Stomach smooth muscle (tissue), 2 donors: Measurements from ENCODE around the gene PCMT1.

Experiments used
- H3K27ac ChIP-seq: one replicate; pipeline ENCODE4 v1.7.0; 2013; ENCODE audit warnings: mild to moderate bottlenecking, low read length, inconsistent platforms
- H3K27me3 ChIP-seq, 2 donors: one replicate each; pipeline ENCODE4 v1.7.0; 2013; ENCODE audit warnings: low read length in 2 of 2; ENCODE audit not compliant: insufficient read depth in 2 of 2, control insufficient read depth in 1 of 2
- H3K36me3 ChIP-seq, 2 donors: one replicate each; pipeline ENCODE4 v1.7.0; 2013; ENCODE audit warnings: low read length in 2 of 2; ENCODE audit not compliant: control insufficient read depth in 2 of 2, insufficient read depth in 2 of 2
- H3K4me1 ChIP-seq: one replicate; pipeline ENCODE4 v1.7.0; 2013; ENCODE audit warnings: low read length; ENCODE audit not compliant: control insufficient read depth, insufficient read depth
- H3K4me3 ChIP-seq, 2 donors: one replicate each; pipeline ENCODE4 v1.7.0; 2013; ENCODE audit warnings: low read length in 2 of 2
- H3K9ac ChIP-seq, 2 donors: one replicate each; pipeline ENCODE4 v1.7.0; 2013; ENCODE audit warnings: low read length in 2 of 2, mild to moderate bottlenecking in 1 of 2
- H3K9me3 ChIP-seq, 2 donors: one replicate each; pipeline ENCODE4 v1.7.0; 2013; ENCODE audit warnings: low read length in 2 of 2; ENCODE audit not compliant: control insufficient read depth in 2 of 2
- donor health status: healthy.
- donor health status: Pancreatic carcinoma.

Gene PCMT1

GRCh38 chr6:149820506-149820905 is 71.0 kb downstream of the PCMT1 start:
- Histone ChIP-seq H3K9ac (no peak overlapping the region), H3K27me3 (no peaks in the 10 kb centered on the region), H3K4me1 (no peaks in the 10 kb centered on the region), H3K27ac (no peak overlapping the region), H3K9me3 (no peaks in the 10 kb centered on the region), H3K4me3 (no peak overlapping the region), H3K36me3 (peaks cover 6 to 13% of the 10 kb centered on the region in 2 donors)

- peaks cover 10 to 17% of the 10 kb centered on the region in 2 donors for H3K36me3 ChIP-seq
- no peak overlapping the region for H3K9ac ChIP-seq
- H3K27ac ChIP-seq: no peak overlapping the region
- H3K4me3 ChIP-seq: no peak overlapping the region
- H3K4me1 ChIP-seq: no peaks in the 10 kb centered on the region
- no peaks in the 10 kb centered on the region for H3K9me3 ChIP-seq
- no peaks in the 10 kb centered on the region for H3K27me3 ChIP-seq
Measured at GRCh38 chr6:149821492-149821891, 72.0 kb downstream of the PCMT1 start.

GRCh38 chr6:149823013-149823412 is 73.5 kb downstream of the PCMT1 start:
- H3K4me1 ChIP-seq: no peaks in the 10 kb centered on the region
- H3K36me3 ChIP-seq: peaks cover 10 to 17% of the 10 kb centered on the region in 2 donors
- no peak overlapping the region for H3K27ac ChIP-seq
- no peak overlapping the region for H3K9ac ChIP-seq
- no peaks in the 10 kb centered on the region for H3K27me3 ChIP-seq
- no peak overlapping the region for H3K4me3 ChIP-seq
- no peaks in the 10 kb centered on the region for H3K9me3 ChIP-seq

- Histone ChIP-seq H3K4me1 (no peaks in the 10 kb centered on the region), H3K4me3 (no peak overlapping the region), H3K27ac (no peak overlapping the region), H3K9me3 (no peaks in the 10 kb centered on the region), H3K27me3 (no peaks in the 10 kb centered on the region), H3K36me3 (peaks cover 10 to 17% of the 10 kb centered on the region in 2 donors), H3K9ac (no peak overlapping the region)
Measured at GRCh38 chr6:149825292-149825691, 75.8 kb downstream of the PCMT1 start.

GRCh38 chr6:149830731-149831307 is 81.3 kb downstream of the PCMT1 start:
- H3K9me3 ChIP-seq: no peaks in the 10 kb centered on the region
- no peaks in the 10 kb centered on the region for H3K27me3 ChIP-seq
- no peak overlapping the region for H3K27ac ChIP-seq
- no peak overlapping the region for H3K4me3 ChIP-seq
- no peak overlapping the region for H3K9ac ChIP-seq
- H3K36me3 ChIP-seq: peaks cover 7 to 14% of the 10 kb centered on the region in 2 donors
- H3K4me1 ChIP-seq: no peaks in the 10 kb centered on the region

GRCh38 chr6:149831308-149831820 is 81.8 kb downstream of the PCMT1 start:
- no peaks in the 10 kb centered on the region for H3K27me3 ChIP-seq

GRCh38 chr6:149833651-149834050 is 84.1 kb downstream of the PCMT1 start:
- Histone ChIP-seq H3K27me3 (no peaks in the 10 kb centered on the region), H3K4me3 (no peak overlapping the region), H3K9ac (no peak overlapping the region), H3K9me3 (no peaks in the 10 kb centered on the region), H3K4me1 (no peaks in the 10 kb centered on the region), H3K27ac (no peak overlapping the region), H3K36me3 (peaks cover 6 to 15% of the 10 kb centered on the region in 2 donors)

More at GRCh38 chr6:149831308-149831820, 81.8 kb downstream of the PCMT1 start:
- H3K4me1 ChIP-seq: no peaks in the 10 kb centered on the region
- no peak overlapping the region for H3K9ac ChIP-seq
- H3K36me3 ChIP-seq: peaks cover 4 to 15% of the 10 kb centered on the region in 2 donors
- H3K27ac ChIP-seq: no peak overlapping the region
- no peak overlapping the region for H3K4me3 ChIP-seq
- no peaks in the 10 kb centered on the region for H3K9me3 ChIP-seq

GRCh38 chr6:149834513-149835481 is 85.3 kb downstream of the PCMT1 start:
- Histone ChIP-seq H3K9ac (no peak overlapping the region), H3K36me3 (peaks cover 6 to 15% of the 10 kb centered on the region in 2 donors), H3K4me1 (no peaks in the 10 kb centered on the region), H3K27ac (no peak overlapping the region), H3K27me3 (no peaks in the 10 kb centered on the region), H3K9me3 (no peaks in the 10 kb centered on the region), H3K4me3 (no peak overlapping the region)

- Histone ChIP-seq H3K4me3 (no peak overlapping the region), H3K9ac (no peak overlapping the region), H3K27me3 (no peaks in the 10 kb centered on the region), H3K27ac (no peak overlapping the region), H3K4me1 (peaks cover 22% of the 10 kb centered on the region), H3K9me3 (no peaks in the 10 kb centered on the region), H3K36me3 (peaks cover 2 to 7% of the 10 kb centered on the region in 2 donors)
Measured at GRCh38 chr6:149840345-149841075, 91.0 kb downstream of the PCMT1 start.

GRCh38 chr6:149842331-149842730 is 92.8 kb downstream of the PCMT1 start:
- Histone ChIP-seq H3K4me1 (peaks cover 38% of the 10 kb centered on the region), H3K9me3 (no peaks in the 10 kb centered on the region), H3K27me3 (no peaks in the 10 kb centered on the region), H3K9ac (no peak overlapping the region), H3K4me3 (no peak overlapping the region), H3K27ac (no peak overlapping the region), H3K36me3 (no peaks in the 10 kb centered on the region)
